CD4-positive, alpha-beta T cell (primary cell): ENCODE data around the gene ACTR1A. TPM values are rescaled to one million over a fixed set of nuclear protein-coding genes. Genes with fewer than 3 reads are reported as not detected.

Experiments used
- ATAC-seq: fragments of 200-7000 bp; cut with Tn5 transposase; one replicate; pipeline ENCODE4 v1.10.0; 2022; ENCODE audit warnings: mild to moderate bottlenecking; ENCODE audit not compliant: poor library complexity
- CTCF ChIA-PET: fragments of 350-600 bp; sonication (Branson Sonifier 250); formaldehyde crosslinking; loops from one replicate; lab custom pipeline; 2021; ENCODE audit warnings: antibody characterized with exemption, inconsistent platforms; lab: Charles Lee
- POLR2A ChIA-PET: fragments of 350-600 bp; sonication (Branson Sonifier 250); formaldehyde crosslinking; loops from one replicate; lab custom pipeline; 2021; ENCODE audit warnings: antibody characterized with exemption, inconsistent platforms; lab: Charles Lee
- DNase-seq, 14 experiments: peaks; one replicate each; pipeline ENCODE4 v3.0.0-alpha.2; 2013 to 2020; ENCODE audit warnings: mixed read lengths in 2 of 14
- H3K27ac ChIP-seq, 2 donors: one replicate each; pipeline versions ENCODE4 v1.5.1 to v1.7.0; 2013; ENCODE audit warnings: low read length in 2 of 2, low read depth in 1 of 2, mild to moderate bottlenecking in 1 of 2
- H3K27me3 ChIP-seq, 2 experiments: 1 replicate in 1 of 2; 2 replicates in 1 of 2; pipeline versions ENCODE4 v1.6.1 to v1.7.0; 2013; ENCODE audit warnings: low read length in 2 of 2, control low read depth in 1 of 2, mild to moderate bottlenecking in 1 of 2, moderate library complexity in 1 of 2; ENCODE audit not compliant: insufficient read depth in 2 of 2, control insufficient read depth in 1 of 2
- H3K36me3 ChIP-seq: one replicate; pipeline ENCODE4 v1.6.1; 2013; ENCODE audit warnings: low read length, control low read depth; ENCODE audit not compliant: insufficient read depth
- H3K4me1 ChIP-seq: one replicate; pipeline ENCODE4 v1.6.1; 2013; ENCODE audit warnings: low read length, control low read depth; ENCODE audit not compliant: insufficient read depth
- H3K4me3 ChIP-seq: one replicate; pipeline ENCODE4 v1.5.1; 2013; ENCODE audit warnings: mild to moderate bottlenecking, low read length, moderate library complexity
- H3K9me3 ChIP-seq, 2 experiments: 1 replicate in 1 of 2; 2 replicates in 1 of 2; pipeline versions ENCODE4 v1.6.1 to v1.7.0; 2013; ENCODE audit warnings: low read length in 2 of 2, mild to moderate bottlenecking in 2 of 2, control low read depth in 1 of 2, moderate library complexity in 1 of 2; ENCODE audit not compliant: control insufficient read depth in 1 of 2, insufficient read depth in 1 of 2
- H3K27ac Mint-ChIP-seq: one replicate; pipeline ENCODE4 v1.8.0; 2020; ENCODE audit warnings: mixed read lengths
- H3K27me3 Mint-ChIP-seq: one replicate; pipeline ENCODE4 v1.8.0; 2021; ENCODE audit warnings: mixed read lengths
- H3K36me3 Mint-ChIP-seq: one replicate; pipeline ENCODE4 v1.8.0; 2021; ENCODE audit warnings: low read depth, mixed read lengths
- H3K4me1 Mint-ChIP-seq: one replicate; pipeline ENCODE4 v1.8.0; 2021; ENCODE audit warnings: low read depth, mixed read lengths
- H3K4me3 Mint-ChIP-seq: one replicate; pipeline ENCODE4 v1.8.0; 2020; ENCODE audit warnings: mild to moderate bottlenecking, mixed read lengths
- H3K9me3 Mint-ChIP-seq: one replicate; pipeline ENCODE4 v1.8.0; 2020; ENCODE audit warnings: mixed read lengths
- CTCF ChIP-seq: fragments of 200-600 bp; IDR thresholded peaks from one replicate; pipeline ENCODE4 v1.8.0; 2022; ENCODE audit warnings: antibody characterized with exemption, mild to moderate bottlenecking
- intact Hi-C, 2 experiments: fragments of 100-400 bp; cut with DNase I in 1 of 2; cut with micrococcal nuclease in 1 of 2; formaldehyde crosslinking; loops; one replicate each; pipeline versions ENCODE4 v1.15.1 to v1.9.0; 2023 to 2025; cut with DNase I, micrococcal nuclease
- total RNA-seq, 174 experiments: library from RNA in 2 of 174; stranded (reverse) in 2 of 174; gene quantifications; one replicate each; pipeline ENCODE4 v1.2.3 and lab custom pipeline; 2021 to 2026

The ACTR1A gene
- total RNA-seq, 2 experiments from 2014 or later, result 43.3 to 46.3 TPM

GRCh38 chr10:102467971-102468438 lies 34.5 kb downstream of the ACTR1A start:
- peaks cover 4% of the 10 kb centered on the region for H3K36me3 ChIP-seq
- ATAC-seq (no peak), DNase-seq (peak in 2 of 14 experiments; percentile 14 to 28)
- no peak overlapping the region for H3K27ac ChIP-seq
- H3K4me1 ChIP-seq, result peaks cover 7% of the 10 kb centered on the region
- peaks cover under 1% of the 10 kb centered on the region for H3K4me1 Mint-ChIP-seq
- no peaks in the 10 kb centered on the region for H3K9me3 Mint-ChIP-seq
- no peaks in the 10 kb centered on the region for H3K9me3 ChIP-seq
- H3K27me3 Mint-ChIP-seq, result no peaks in the 10 kb centered on the region
- TF ChIP-seq CTCF, result no peak
- H3K4me3 ChIP-seq, result no peak overlapping the region
- intact Hi-C loops, result no loop called here
- no peak overlapping the region for H3K27ac Mint-ChIP-seq
- H3K36me3 Mint-ChIP-seq, result no peaks in the 10 kb centered on the region
- no peaks in the 10 kb centered on the region for H3K27me3 ChIP-seq
- ChIA-PET CTCF (no interaction called here), POLR2A (no interaction called here)
- H3K4me3 Mint-ChIP-seq, result no peak overlapping the region

- Mint-ChIP-seq H3K4me1 (peaks cover 6% of the 10 kb centered on the region), H3K27ac (no peak overlapping the region), H3K9me3 (no peaks in the 10 kb centered on the region), H3K27me3 (no peaks in the 10 kb centered on the region), H3K36me3 (no peaks in the 10 kb centered on the region), H3K4me3 (no peak overlapping the region)
- POLR2A ChIA-PET, result no interaction called here
- ATAC-seq (no peak), DNase-seq (no peak)
- intact Hi-C loops, result no loop called here
- Histone ChIP-seq H3K4me1 (peaks cover 7% of the 10 kb centered on the region), H3K36me3 (peaks cover 4% of the 10 kb centered on the region), H3K9me3 (no peaks in the 10 kb centered on the region), H3K4me3 (no peak overlapping the region), H3K27ac (no peak overlapping the region), H3K27me3 (no peaks in the 10 kb centered on the region)
- CTCF ChIA-PET, result no interaction called here
- TF ChIP-seq CTCF, result no peak
These were observed 35.2 kb downstream of the ACTR1A start for GRCh38 chr10:102467318-102467717.

- H3K4me3 Mint-ChIP-seq, result no peak overlapping the region
- no peak for TF ChIP-seq CTCF
- DNase-seq (no peak), ATAC-seq (no peak)
- ChIA-PET CTCF (no interaction called here), POLR2A (no interaction called here)
- intact Hi-C loops, result no loop called here
- H3K27ac Mint-ChIP-seq, result no peak overlapping the region
- H3K36me3 Mint-ChIP-seq, result no peaks in the 10 kb centered on the region
- no peaks in the 10 kb centered on the region for H3K27me3 Mint-ChIP-seq
- no peaks in the 10 kb centered on the region for H3K27me3 ChIP-seq
- no peak overlapping the region for H3K27ac ChIP-seq
- H3K36me3 ChIP-seq, result peaks cover 4% of the 10 kb centered on the region
- no peaks in the 10 kb centered on the region for H3K9me3 ChIP-seq
- no peaks in the 10 kb centered on the region for H3K9me3 Mint-ChIP-seq
- peaks cover 24% of the 10 kb centered on the region for H3K4me1 ChIP-seq
- H3K4me3 ChIP-seq, result no peak overlapping the region
- peaks cover 24% of the 10 kb centered on the region for H3K4me1 Mint-ChIP-seq
These were observed 37.0 kb downstream of the ACTR1A start for GRCh38 chr10:102465466-102465865.
